CD14-positive monocyte (primary cell): ENCODE data around the gene DTD1. TPM values are rescaled to one million over a fixed set of nuclear protein-coding genes. Genes with fewer than 3 reads are reported as not detected.

Experiments
- DNase-seq, 3 donors: peaks; one replicate each; pipeline ENCODE4 v3.0.0-alpha.2; 2011 to 2022
- H2AFZ ChIP-seq: 2 replicates; pipeline ENCODE4 v1.6.0; 2012; ENCODE audit warnings: mild to moderate bottlenecking, low read depth, low read length, inconsistent platforms; ENCODE audit not compliant: insufficient read depth, poor library complexity, severe bottlenecking
- H3K27ac ChIP-seq, 2 donors: 1 replicate in 1 of 2; 2 replicates in 1 of 2; pipeline ENCODE4 v1.5.1; 2012 to 2013; ENCODE audit warnings: low read length in 2 of 2, control low read depth in 1 of 2, inconsistent platforms in 1 of 2, low read depth in 1 of 2, mild to moderate bottlenecking in 1 of 2
- H3K27me3 ChIP-seq, 2 donors: one replicate each; pipeline versions ENCODE4 v1.6.0 to v1.6.1; 2011 to 2013; ENCODE audit warnings: low read length in 2 of 2; ENCODE audit not compliant: control insufficient read depth in 2 of 2, insufficient read depth in 2 of 2
- H3K36me3 ChIP-seq, 2 donors: replicated peaks in 1 of 2; 1 replicate in 1 of 2; 2 replicates in 1 of 2; pipeline versions ENCODE4 v1.5.1 to v1.6.1; 2012 to 2013; ENCODE audit warnings: low read length in 2 of 2, control low read depth in 1 of 2, inconsistent platforms in 1 of 2, mild to moderate bottlenecking in 1 of 2; ENCODE audit not compliant: insufficient read depth in 2 of 2, control insufficient read depth in 1 of 2
- H3K4me1 ChIP-seq, 2 donors: 1 replicate in 1 of 2; 2 replicates in 1 of 2; pipeline versions ENCODE4 v1.5.1 to v1.6.1; 2012 to 2013; ENCODE audit warnings: low read length in 2 of 2, control low read depth in 1 of 2, inconsistent platforms in 1 of 2, mild to moderate bottlenecking in 1 of 2, moderate library complexity in 1 of 2; ENCODE audit not compliant: insufficient read depth in 2 of 2, control insufficient read depth in 1 of 2
- H3K4me2 ChIP-seq: replicated peaks from 2 replicates; pipeline ENCODE3; 2012; ENCODE audit warnings: low read length, moderate library complexity, mild to moderate bottlenecking; ENCODE audit not compliant: poor library complexity, severe bottlenecking; ENCODE audit errors: extremely low read depth
- H3K4me3 ChIP-seq, 3 experiments: fragments of 200-600 bp in 1 of 3; sonication (generic) in 1 of 3; replicated peaks in 1 of 3; 1 replicate in 2 of 3; 2 replicates in 1 of 3; pipeline ENCODE4 v1.5.1; 2011 to 2013; ENCODE audit warnings: low read length in 3 of 3, mild to moderate bottlenecking in 3 of 3, control low read depth in 2 of 3, low read depth in 2 of 3, inconsistent platforms in 1 of 3, moderate library complexity in 1 of 3
- H3K79me2 ChIP-seq: 2 replicates; pipeline ENCODE4 v1.6.0; 2012; ENCODE audit warnings: mild to moderate bottlenecking, control low read depth, inconsistent platforms, low read length, moderate library complexity; ENCODE audit not compliant: insufficient read depth
- H3K9ac ChIP-seq: 2 replicates; pipeline ENCODE4 v1.6.0; 2017; ENCODE audit warnings: low read length, mild to moderate bottlenecking; ENCODE audit not compliant: insufficient read depth, poor library complexity, severe bottlenecking
- H3K9me3 ChIP-seq, 2 donors: replicated peaks in 1 of 2; 1 replicate in 1 of 2; 2 replicates in 1 of 2; pipeline versions ENCODE4 v1.5.1 to v1.6.1; 2012 to 2013; ENCODE audit warnings: low read length in 2 of 2, control low read depth in 1 of 2; ENCODE audit not compliant: control insufficient read depth in 1 of 2, insufficient read depth in 1 of 2
- H4K20me1 ChIP-seq: 2 replicates; pipeline ENCODE4 v1.6.0; 2012; ENCODE audit warnings: mild to moderate bottlenecking, low read length, control low read depth, moderate library complexity; ENCODE audit not compliant: insufficient read depth
- H3K27ac Mint-ChIP-seq, 7 donors: one replicate each; pipeline ENCODE4 v1.8.0; 2020; ENCODE audit warnings: mild to moderate bottlenecking in 7 of 7, mixed read lengths in 7 of 7, moderate library complexity in 6 of 7, inconsistent platforms in 2 of 7
- H3K27me3 Mint-ChIP-seq, 3 donors: one replicate each; pipeline ENCODE4 v1.8.0; 2021 to 2022; ENCODE audit warnings: low read depth in 3 of 3, mild to moderate bottlenecking in 3 of 3, mixed read lengths in 3 of 3, moderate library complexity in 3 of 3, inconsistent platforms in 1 of 3
- H3K36me3 Mint-ChIP-seq, 2 donors: one replicate each; pipeline ENCODE4 v1.8.0; 2020; ENCODE audit warnings: mixed read lengths in 2 of 2, inconsistent platforms in 1 of 2, mild to moderate bottlenecking in 1 of 2
- H3K4me1 Mint-ChIP-seq: one replicate; pipeline ENCODE4 v1.8.0; 2020; ENCODE audit warnings: mild to moderate bottlenecking, mixed read lengths
- H3K4me3 Mint-ChIP-seq, 2 donors: one replicate each; pipeline ENCODE4 v1.8.0; 2020; ENCODE audit warnings: mild to moderate bottlenecking in 2 of 2, mixed read lengths in 2 of 2, moderate library complexity in 1 of 2
- H3K9me3 Mint-ChIP-seq, 7 donors: one replicate each; pipeline ENCODE4 v1.8.0; 2020 to 2022; ENCODE audit warnings: mixed read lengths in 7 of 7, mild to moderate bottlenecking in 6 of 7, moderate library complexity in 6 of 7, inconsistent platforms in 2 of 7
- CTCF ChIP-seq: fragments of 200-600 bp; IDR thresholded peaks from one replicate; pipeline ENCODE4 v1.8.0; 2022; ENCODE audit warnings: antibody characterized with exemption, mild to moderate bottlenecking
- WGBS: methylation state at CpG from one replicate; pipeline ENCODE4 v1.1.5; 2013; ENCODE audit warnings: missing lambda C conversion rate; ENCODE audit not compliant: insufficient coverage; 5-methylcytosine and 5-hydroxymethylcytosine counted together
- intact Hi-C, 2 donors: fragments of 100-400 bp; cut with micrococcal nuclease; formaldehyde crosslinking; loops; one replicate each; pipeline versions ENCODE4 v1.15.0 to v1.15.1; 2023
- polyA plus RNA-seq, 3 donors: library from polyadenylated mRNA; depleted of rRNA in 1 of 3; unstranded in 2 of 3; stranded (reverse) in 1 of 3; fragments of 300-500 nt in 2 of 3; fragments of >200 nt in 1 of 3; fragmentation: Illumina TruSeq in 2 of 3; gene quantifications; 1 replicate in 2 of 3; 2 replicates in 1 of 3; pipeline ENCODE4 v1.2.3, GENCODE V29; 2012 to 2021

The DTD1 gene
- polyA plus RNA-seq, 3 donors = 18.8 to 33.6 (median 26.3) TPM

- Mint-ChIP-seq H3K4me1 (peaks cover 6% of the 10 kb centered on the region), H3K27ac (no peak overlapping the region), H3K27me3 (no peaks in the 10 kb centered on the region), H3K36me3 (no peaks in the 10 kb centered on the region), H3K4me3 (no peak overlapping the region), H3K9me3 (no peaks in the 10 kb centered on the region)
- no peaks in the 10 kb centered on the region for H4K20me1 ChIP-seq
- no peak overlapping the region for H3K27ac ChIP-seq
- WGBS = 100% methylated on average over 4 of the region's 6 CpGs
- H3K36me3 ChIP-seq = no peaks in the 10 kb centered on the region
- TF ChIP-seq CTCF = no peak
- no peak overlapping the region for H3K4me2 ChIP-seq
- no peak overlapping the region for H3K4me3 ChIP-seq
- no peaks in the 10 kb centered on the region for H3K27me3 ChIP-seq
- DNase-seq = no peak
- no peaks in the 10 kb centered on the region for H3K9me3 ChIP-seq
- no peak overlapping the region for H2AFZ ChIP-seq
- no peaks in the 10 kb centered on the region for H3K4me1 ChIP-seq
- no peaks in the 10 kb centered on the region for H3K79me2 ChIP-seq
- H3K9ac ChIP-seq = no peak overlapping the region
- intact Hi-C loops = no loop called here
Measured at GRCh38 chr20:18645851-18646250, 58.0 kb downstream of the DTD1 start.

- H3K27me3 Mint-ChIP-seq = peaks cover 0 to 2% (median 0%) of the 10 kb centered on the region in 3 donors
- H3K9me3 ChIP-seq = no peaks in the 10 kb centered on the region
- H3K4me2 ChIP-seq = no peak overlapping the region
- no peak overlapping the region for H3K27ac ChIP-seq
- H3K4me1 ChIP-seq = no peaks in the 10 kb centered on the region
- H3K4me1 Mint-ChIP-seq = peaks cover 6% of the 10 kb centered on the region
- no peaks in the 10 kb centered on the region for H3K79me2 ChIP-seq
- no peak overlapping the region for H3K4me3 Mint-ChIP-seq
- no peaks in the 10 kb centered on the region for H3K27me3 ChIP-seq
- TF ChIP-seq CTCF = no peak
- peak overlapping the region in 1 of 7 donors; percentile 3 for H3K27ac Mint-ChIP-seq
- H2AFZ ChIP-seq = no peak overlapping the region
- intact Hi-C loops = no loop called here
- no peak for DNase-seq
- H3K36me3 ChIP-seq = no peaks in the 10 kb centered on the region
- H3K36me3 Mint-ChIP-seq = no peaks in the 10 kb centered on the region
- H3K4me3 ChIP-seq = no peak overlapping the region
- H3K9me3 Mint-ChIP-seq = no peaks in the 10 kb centered on the region
- H4K20me1 ChIP-seq = no peaks in the 10 kb centered on the region
- WGBS = 100% methylated on average over 1 of the region's 2 CpGs
- H3K9ac ChIP-seq = no peak overlapping the region
Measured at GRCh38 chr20:18647777-18648176, 59.9 kb downstream of the DTD1 start.
